Measurements from ENCODE around the gene ZNRF4.

DNA sequence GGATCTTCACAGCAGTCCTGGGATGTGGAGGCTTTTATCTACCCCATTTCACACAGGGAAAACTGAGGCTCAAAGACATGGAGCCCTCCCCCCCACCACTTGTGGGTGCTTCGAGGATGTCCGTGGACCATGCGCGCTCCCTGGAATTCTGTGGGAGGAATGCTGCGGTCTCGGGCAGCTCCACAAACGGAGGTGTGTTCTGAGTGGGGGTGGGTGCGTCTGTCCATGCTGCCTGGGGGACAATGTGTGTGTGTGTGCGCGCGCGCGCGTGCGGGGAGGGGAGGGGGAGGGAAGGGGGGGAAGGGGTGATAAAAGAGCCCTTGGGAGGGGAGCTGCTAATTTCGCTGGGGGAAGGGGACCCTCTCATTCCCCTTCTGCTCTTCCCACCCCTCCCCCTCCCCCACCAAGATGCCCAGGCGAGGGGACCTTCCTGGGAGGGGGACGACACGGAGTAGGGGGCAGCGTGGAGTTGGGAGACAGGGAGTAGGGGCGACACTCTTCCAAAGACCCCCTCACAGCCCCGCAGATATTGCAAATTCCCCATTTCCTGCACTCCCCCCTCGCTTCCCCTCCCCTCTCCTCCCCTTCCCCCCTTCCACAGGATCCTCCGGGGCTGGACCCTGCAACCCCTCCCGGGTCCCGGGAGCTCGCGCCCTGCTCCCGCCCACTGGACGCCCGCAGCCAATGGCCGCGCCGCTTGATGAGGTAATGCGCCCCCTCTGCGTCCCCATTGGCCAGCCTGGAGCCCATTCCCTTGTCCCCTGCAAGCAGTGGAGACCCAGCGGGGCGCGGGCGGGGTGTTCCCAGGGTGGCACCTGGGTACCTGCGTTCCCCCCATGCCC lies 18.9 kb upstream of the ZNRF4 start:
- TF ChIP-seq CEBPB (tag; IDR thresholded peaks at IDR 0.05) (no peak), NCOR1 (IDR thresholded peaks at IDR 0.05) (no peak), CHD2 (IDR thresholded peaks at IDR 0.05; ENCODE audit: low read depth, low read length) (peak; percentile 71; the same call in 1 of the 2 replicates), FOXM1 (IDR thresholded peaks at IDR 0.05; ENCODE audit: low read depth) (no peak), FOXM1 (CRISPR knock-in tag; IDR thresholded peaks at IDR 0.05; ENCODE audit: low read depth) (no peak)
